HCT116 (cell line): Measurements from ENCODE around the gene GNG2. TPM values are rescaled to one million over a fixed set of nuclear protein-coding genes. Genes with fewer than 3 reads are reported as not detected.

Source experiments
- ATAC-seq: fragments of 200-7000 bp; cut with Tn5 transposase; 2 replicates; pipeline ENCODE4 v1.9.1; 2020; ENCODE audit warnings: mild to moderate bottlenecking, moderate library complexity
- BruUV-seq: library from RNA; stranded (reverse); fragments of 400-500 nt; replicated peaks from 2 replicates; lab custom pipeline; 2021; lab: Mats Ljungman, UMichigan
- CTCF ChIA-PET: fragments of 300-600 bp; sonication (Branson Sonifier 250); formaldehyde crosslinking; loops from one replicate; lab custom pipeline; 2021; ENCODE audit warnings: antibody characterized with exemption; lab: Charles Lee
- POLR2A ChIA-PET: fragments of 300-600, 350-600 bp; sonication (Branson Sonifier 250); formaldehyde crosslinking; loops from one replicate; lab custom pipeline; 2021; ENCODE audit warnings: antibody characterized with exemption; lab: Charles Lee
- RAD21 ChIA-PET, 2 experiments: fragments of 300-600 bp; sonication (Branson Sonifier 250); formaldehyde crosslinking; loops; one replicate each; lab custom pipeline; 2023; ENCODE audit warnings: low total read pairs in 2 of 2; ENCODE audit not compliant: uncharacterized antibody in 2 of 2, unreplicated experiment in 2 of 2, low non-redundant PET in 1 of 2; lab: Charles Lee
- DNase-seq: peaks from one replicate; pipeline ENCODE4 v3.0.0-alpha.2; 2010; ENCODE audit warnings: low read depth, low spot score
- H2AFZ ChIP-seq: fragments of 200-600 bp; shearing (Covaris generic), sonication (generic); 2 replicates; pipeline ENCODE4 v1.6.1; 2017; ENCODE audit warnings: low read depth, mixed run types, mixed read lengths, antibody characterized with exemption, low read length; ENCODE audit not compliant: poor library complexity, severe bottlenecking
- H3K27ac ChIP-seq: 2 replicates; pipeline ENCODE4 v1.5.1; 2012; ENCODE audit warnings: low read depth, low read length
- H3K27me3 ChIP-seq: fragments of 200-600 bp; sonication (generic); 2 replicates; pipeline ENCODE4 v1.6.1; 2016; ENCODE audit warnings: mixed run types, low read length, mixed read lengths; ENCODE audit not compliant: insufficient read depth
- H3K36me3 ChIP-seq, 2 experiments: fragments of 200-500 bp in 1 of 2; fragments of 200-600 bp in 1 of 2; sonication (Bioruptor generic) in 1 of 2; sonication (generic) in 1 of 2; 2 replicates each; pipeline versions ENCODE4 v1.5.1 to v1.6.1; 2014 to 2016; ENCODE audit warnings: low read length in 2 of 2, inconsistent platforms in 1 of 2, mixed read lengths in 1 of 2, mixed run types in 1 of 2; ENCODE audit not compliant: insufficient read depth in 2 of 2, control insufficient read depth in 1 of 2
- H3K4me1 ChIP-seq, 2 experiments: fragments of 200-600 bp in 1 of 2; sonication (generic) in 1 of 2; 2 replicates each; pipeline versions ENCODE4 v1.5.1 to v1.6.1; 2012 to 2017; ENCODE audit warnings: low read length in 2 of 2, inconsistent platforms in 1 of 2, mild to moderate bottlenecking in 1 of 2, mixed read lengths in 1 of 2, mixed run types in 1 of 2, moderate library complexity in 1 of 2; ENCODE audit not compliant: insufficient read depth in 2 of 2, control insufficient read depth in 1 of 2
- H3K4me2 ChIP-seq: fragments of 200-600 bp; sonication (generic); 2 replicates; pipeline ENCODE4 v1.6.1; 2017; ENCODE audit warnings: mixed run types, low read length, mixed read lengths
- H3K4me3 ChIP-seq, 2 experiments: fragments of 200-600 bp in 1 of 2; sonication (generic) in 1 of 2; replicated peaks in 1 of 2; 2 replicates each; pipeline ENCODE4 v1.5.1; 2011 to 2016; ENCODE audit warnings: low read length in 2 of 2, control low read depth in 1 of 2, low read depth in 1 of 2, mild to moderate bottlenecking in 1 of 2, mixed read lengths in 1 of 2, mixed run types in 1 of 2
- H3K79me2 ChIP-seq: fragments of 200-600 bp; sonication (generic); 2 replicates; pipeline ENCODE4 v1.6.1; 2017; ENCODE audit warnings: mild to moderate bottlenecking, mixed run types, low read length, moderate library complexity, mixed read lengths; ENCODE audit not compliant: insufficient read depth
- H3K9ac ChIP-seq: fragments of 200-600 bp; sonication (generic); 2 replicates; pipeline ENCODE4 v1.6.1; 2016; ENCODE audit warnings: low read length, mixed read lengths
- H3K9me2 ChIP-seq: fragments of 200-600 bp; sonication (generic), shearing (Covaris generic); 2 replicates; pipeline ENCODE4 v1.6.1; 2017; ENCODE audit warnings: mixed run types, mild to moderate bottlenecking, moderate library complexity; ENCODE audit not compliant: insufficient read depth
- H3K9me3 ChIP-seq, 2 experiments: fragments of 200-500 bp in 1 of 2; fragments of 200-600 bp in 1 of 2; sonication (Bioruptor generic) in 1 of 2; sonication (generic) in 1 of 2; 2 replicates each; pipeline ENCODE4 v1.6.1; 2014 to 2017; ENCODE audit warnings: low read length in 2 of 2, mixed read lengths in 2 of 2, inconsistent platforms in 1 of 2, low read depth in 1 of 2, mild to moderate bottlenecking in 1 of 2, mixed run types in 1 of 2, moderate library complexity in 1 of 2; ENCODE audit not compliant: control insufficient read depth in 1 of 2, insufficient read depth in 1 of 2
- H4K20me1 ChIP-seq: fragments of 200-600 bp; sonication (generic), shearing (Covaris generic); 2 replicates; pipeline ENCODE4 v1.6.1; 2017; ENCODE audit warnings: mixed run types, mild to moderate bottlenecking, moderate library complexity; ENCODE audit not compliant: insufficient read depth
- CBX3 ChIP-seq: IDR thresholded peaks from 2 replicates; pipeline ENCODE4 v1.6.1; 2012; ENCODE audit warnings: low read depth
- CTCF ChIP-seq, 3 experiments: fragments of 200-600 bp in 1 of 3; sonication (generic) in 1 of 3; IDR thresholded peaks in 2 of 3; conservative IDR thresholded peaks in 1 of 3; 2 replicates each; pipeline ENCODE4 v1.5.1; 2012 to 2017; ENCODE audit warnings: low read depth in 2 of 3, low read length in 2 of 3, antibody characterized with exemption in 1 of 3, borderline replicate concordance in 1 of 3, control low read depth in 1 of 3, mild to moderate bottlenecking in 1 of 3, mixed read lengths in 1 of 3, mixed run types in 1 of 3, moderate library complexity in 1 of 3; ENCODE audit not compliant: insufficient read depth in 1 of 3
- FOSL1 ChIP-seq: IDR thresholded peaks from 2 replicates; pipeline ENCODE4 v1.6.1; 2012; ENCODE audit warnings: low read depth
- RAD21 ChIP-seq: IDR thresholded peaks from 2 replicates; pipeline ENCODE4 v1.6.1; 2012; ENCODE audit warnings: low read depth, mild to moderate bottlenecking
- SIN3A ChIP-seq: IDR thresholded peaks from 2 replicates; pipeline ENCODE4 v1.6.1; 2012; ENCODE audit warnings: low read depth
- SRF ChIP-seq: IDR thresholded peaks from 2 replicates; pipeline ENCODE4 v1.6.1; 2012; ENCODE audit warnings: low read depth
- TCF7L2 ChIP-seq: IDR thresholded peaks from 2 replicates; pipeline ENCODE4 v1.7.0; 2011; ENCODE audit warnings: borderline replicate concordance, inconsistent platforms; ENCODE audit not compliant: insufficient read depth, insufficient read length; ENCODE audit errors: extremely low read depth
- intact Hi-C: fragments of 100-400 bp; cut with micrococcal nuclease; formaldehyde crosslinking; loops from 2 replicates; pipeline ENCODE4 v1.10.0; 2022
- total RNA-seq: library from RNA; stranded (reverse); gene quantifications from one replicate; pipeline ENCODE4 v1.2.1, GENCODE V29; 2021; ENCODE audit not compliant: unreplicated experiment

GNG2 gene
- total RNA-seq, 1 experiment from 2014 or later = 0.74 TPM

- Histone ChIP-seq H3K9ac (no peak overlapping the region), H3K36me3 (no peaks in the 10 kb centered on the region), H3K9me3 (no peaks in the 10 kb centered on the region), H3K9me2 (no peaks in the 10 kb centered on the region), H2AFZ (no peak overlapping the region), H3K4me2 (no peak overlapping the region), H3K4me3 (no peak overlapping the region), H3K4me1 (peaks cover 7 to 22% of the 10 kb centered on the region in 2 experiments; a peak in 3 of 4 replicates), H4K20me1 (no peaks in the 10 kb centered on the region), H3K27me3 (no peaks in the 10 kb centered on the region), H3K27ac (no peak overlapping the region), H3K79me2 (no peaks in the 10 kb centered on the region)
- TF ChIP-seq SRF (no peak), CTCF (IDR thresholded peaks at IDR 0.05 in 2 of 3, conservative IDR thresholded peaks at IDR 0.05 in 1 of 3; ENCODE audit: borderline replicate concordance in 1 of 3, insufficient read depth in 1 of 3, low read depth in 2 of 3, low read length in 2 of 3) (no peak), TCF7L2 (no peak)
- BruUV-seq = no TSS peak
- no peak for DNase-seq
- no peak for ATAC-seq
- ChIA-PET POLR2A (no interaction called here), RAD21 (no interaction called here), CTCF (no interaction called here)
- intact Hi-C loops = no loop called here
Measured at GRCh38 chr14:51825926-51826325, 34.5 kb upstream of the GNG2 start.

DNA sequence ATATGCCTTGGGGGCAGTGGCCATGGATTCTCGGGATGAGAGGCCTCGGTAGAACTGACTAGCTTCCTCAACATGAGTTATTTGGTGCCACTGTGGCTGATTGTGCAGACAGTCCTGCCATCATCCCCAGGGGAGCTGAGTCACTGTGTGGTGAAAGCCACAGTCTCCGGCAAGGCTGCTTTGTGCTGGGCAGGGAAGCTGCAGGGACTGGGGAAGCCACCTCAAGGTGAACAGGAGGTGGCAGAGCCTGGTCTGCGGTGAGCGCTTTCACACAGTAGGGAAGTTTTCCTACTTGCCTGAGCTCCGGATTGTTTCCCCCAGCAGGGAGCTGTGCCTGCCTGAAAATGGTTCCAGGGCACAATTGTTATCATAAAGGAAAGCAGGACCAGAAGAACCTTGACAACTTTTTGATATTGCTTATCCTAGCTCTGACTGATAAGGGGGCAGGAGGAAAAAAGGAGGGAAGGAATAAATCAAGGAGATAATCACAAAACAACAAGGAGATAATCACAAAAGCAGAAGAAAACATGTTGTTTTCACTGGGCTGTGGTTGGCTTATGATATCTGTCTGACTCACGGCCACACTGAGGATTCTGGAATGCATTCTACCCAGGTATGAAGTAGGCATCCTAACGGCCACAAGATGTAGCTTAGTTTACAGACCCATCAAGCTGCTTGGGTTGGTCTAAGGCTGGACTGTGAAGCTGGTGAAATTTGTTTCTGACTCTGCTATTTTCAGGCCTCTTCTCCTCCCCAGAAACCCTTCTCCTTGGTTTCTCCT is 32.2 kb upstream of the GNG2 start:
- ChIA-PET CTCF (interaction anchor here (0.7 kb wide), 1 partner anchor 151 kb away, joined by 3 read pairs; no protein-coding TSS in a partner anchor), POLR2A (no interaction called here), RAD21 (no interaction called here)
- intact Hi-C loops = no loop called here
- ATAC-seq (peak; percentile 94), DNase-seq (peak; percentile 44)
- Histone ChIP-seq H3K9ac (no peak overlapping the region), H3K36me3 (no peaks in the 10 kb centered on the region), H3K9me3 (no peaks in the 10 kb centered on the region; a peak in 1 of 4 replicates), H4K20me1 (no peaks in the 10 kb centered on the region), H3K9me2 (no peaks in the 10 kb centered on the region), H3K4me3 (peak overlapping the region in 1 of 2 experiments; percentile 31; a peak in 2 of 4 replicates), H3K4me1 (peaks cover 7 to 22% of the 10 kb centered on the region in 2 experiments; a peak in 3 of 4 replicates), H2AFZ (peak overlapping the region; percentile 77), H3K27me3 (no peaks in the 10 kb centered on the region), H3K27ac (no peak overlapping the region; the same call in 1 of the 2 replicates), H3K4me2 (peak overlapping the region; percentile 73), H3K79me2 (no peaks in the 10 kb centered on the region)
- no TSS peak for BruUV-seq
- peak; percentile 19; the same call in 1 of the 2 replicates for TF ChIP-seq RAD21
- TF ChIP-seq CBX3 = peak; percentile 30; the same call in 1 of the 2 replicates
- no peak for TF ChIP-seq TCF7L2
- peak; percentile 44; the same call in 1 of the 2 replicates for TF ChIP-seq FOSL1
- no peak for TF ChIP-seq SRF
- no peak for TF ChIP-seq SIN3A
